GM21528 (cell line): ENCODE measurements around the gene SLC17A7.
"Not testable (repeated sequence)": the region's sequence is repeated elsewhere in the genome, so short reads cannot be mapped to it uniquely, and the experiment has no call there.

Source experiments
- ATAC-seq: cut with Tn5 transposase; IDR thresholded peaks from one replicate; pipeline ENCODE4 v1.9.1; 2021; ENCODE audit warnings: mild to moderate bottlenecking, moderate library complexity; ENCODE audit not compliant: unreplicated experiment, low FRiP score

SLC17A7 gene

DNA sequence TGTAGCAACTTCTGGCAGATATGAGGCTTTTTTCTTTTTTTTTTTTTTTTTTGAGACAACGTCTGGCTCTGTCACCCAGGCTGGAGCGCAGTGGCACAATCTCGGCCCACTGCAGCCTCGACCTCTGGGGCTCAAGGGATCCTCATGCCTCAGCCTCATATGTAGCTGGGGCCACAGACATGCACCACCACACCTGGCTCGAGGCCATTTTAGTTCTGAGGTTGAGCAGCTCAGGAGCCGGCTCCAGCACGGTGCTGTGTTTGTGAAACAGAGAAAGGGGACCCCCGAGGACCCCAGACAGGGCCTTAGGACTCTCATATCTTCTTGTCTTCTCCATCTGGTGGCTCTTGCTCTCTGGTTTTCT, 29.3 kb upstream of the SLC17A7 start:
- no peak for ATAC-seq

DNA sequence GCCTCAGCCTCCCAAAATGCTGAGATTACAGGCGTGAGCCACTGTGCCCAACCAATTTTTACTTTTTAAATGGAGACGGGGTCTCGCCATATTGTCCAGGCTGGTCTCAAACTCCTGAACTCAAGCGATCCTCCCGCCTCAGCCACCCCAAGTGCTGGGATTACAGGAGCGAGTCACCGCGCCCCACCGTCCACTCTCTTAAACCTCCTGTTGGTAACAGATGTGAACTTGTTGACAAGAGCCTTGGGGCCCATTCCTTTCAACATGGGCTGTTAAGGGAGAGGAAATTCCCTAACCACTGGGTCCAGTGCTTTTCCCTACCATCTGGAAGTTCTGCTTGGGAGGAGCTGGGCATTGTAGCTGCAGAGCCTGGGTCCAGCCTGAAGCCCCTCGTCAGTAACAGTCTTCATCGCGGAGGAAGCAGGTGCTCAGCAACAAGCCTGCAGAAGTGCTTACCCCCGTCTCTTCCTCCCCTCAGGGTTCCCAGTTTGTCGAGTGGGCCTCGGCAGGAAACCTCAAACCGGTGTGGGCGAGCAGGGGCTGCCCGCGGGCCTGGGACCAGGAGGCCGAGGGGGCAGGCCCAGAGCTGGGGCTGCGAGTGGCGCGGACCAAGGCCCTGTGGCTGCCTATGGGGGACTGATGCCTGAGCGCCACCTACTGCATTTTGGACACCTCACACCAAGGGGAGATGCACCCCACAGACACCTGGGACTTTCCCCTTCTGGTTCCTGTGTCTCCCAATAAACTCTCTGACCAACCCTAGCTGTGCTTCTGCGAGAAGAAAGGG, 28.7 kb upstream of the SLC17A7 start:
- peak; percentile 45 for ATAC-seq

DNA sequence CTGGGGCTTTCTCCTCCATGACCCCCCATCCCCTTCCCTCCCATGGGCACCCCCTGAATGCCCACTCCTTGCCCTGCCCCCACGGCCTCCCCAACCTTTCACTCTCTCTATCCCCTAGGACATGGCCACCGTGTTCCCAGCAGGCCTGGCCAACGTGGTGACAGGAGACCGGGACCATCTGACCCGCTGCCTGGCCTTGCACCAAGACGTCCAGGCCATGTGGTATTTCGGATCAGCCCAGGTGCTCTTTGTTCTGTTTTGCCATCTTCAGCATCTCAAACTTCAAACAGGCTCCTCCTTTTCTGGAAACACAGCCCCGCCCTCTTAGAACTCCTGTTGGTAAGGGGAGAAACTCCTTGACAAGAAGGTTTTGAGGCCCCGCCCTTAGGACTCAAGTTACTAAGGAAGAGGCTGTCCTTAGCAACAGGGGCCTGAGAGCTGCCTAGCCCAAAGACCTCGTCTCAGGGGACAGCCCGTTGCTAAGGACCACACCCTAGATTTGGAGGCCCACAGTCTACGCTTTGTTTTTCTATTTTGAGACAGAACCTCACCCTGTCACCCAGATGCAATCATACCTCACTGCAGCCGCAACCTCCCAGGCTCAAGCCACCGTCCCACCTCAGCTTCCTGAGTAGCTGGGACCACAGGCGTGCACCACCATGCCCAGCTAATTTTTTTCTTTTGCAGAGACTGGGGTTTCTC, 27.6 kb upstream of the SLC17A7 start:
- peak; percentile 53 for ATAC-seq

DNA sequence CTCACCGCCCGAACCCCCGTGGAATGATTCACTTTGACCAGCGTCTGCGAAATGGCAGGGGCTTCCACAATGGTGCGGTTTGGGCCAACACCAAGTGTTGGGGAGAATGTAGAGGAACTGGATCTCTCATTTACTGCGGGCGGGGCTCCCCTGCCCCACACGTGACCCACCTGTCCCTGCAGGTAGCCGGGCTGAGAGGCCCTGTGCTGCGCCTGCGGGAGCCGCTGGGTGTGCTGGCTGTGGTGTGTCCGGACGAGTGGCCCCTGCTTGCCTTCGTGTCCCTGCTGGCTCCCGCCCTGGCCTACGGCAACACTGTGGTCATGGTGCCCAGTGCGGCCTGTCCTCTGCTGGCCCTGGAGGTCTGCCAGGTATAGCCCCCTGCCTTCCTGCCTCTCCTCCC, 26.9 kb upstream of the SLC17A7 start:
- no peak for ATAC-seq

DNA sequence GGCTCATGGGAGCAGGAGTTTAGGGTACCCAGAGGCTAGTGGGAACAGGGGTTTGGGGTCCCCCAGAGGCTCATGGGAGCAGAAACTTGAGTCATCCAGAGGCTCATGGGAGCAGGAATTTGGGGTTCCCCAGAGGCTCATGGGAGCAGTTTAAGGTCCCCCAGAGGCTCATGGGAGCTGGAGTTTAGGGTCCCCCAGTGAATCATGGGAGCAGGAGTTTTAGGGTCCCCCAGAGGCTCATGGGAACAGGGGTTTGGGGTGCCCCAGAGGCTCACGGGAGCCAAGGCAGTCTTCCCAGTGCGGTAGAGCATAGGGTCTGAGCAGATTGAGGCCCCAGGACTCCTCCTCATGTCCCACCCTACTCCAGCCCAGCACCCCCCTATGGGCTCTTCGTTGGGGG, 24.0 kb upstream of the SLC17A7 start:
- no peak for ATAC-seq

DNA sequence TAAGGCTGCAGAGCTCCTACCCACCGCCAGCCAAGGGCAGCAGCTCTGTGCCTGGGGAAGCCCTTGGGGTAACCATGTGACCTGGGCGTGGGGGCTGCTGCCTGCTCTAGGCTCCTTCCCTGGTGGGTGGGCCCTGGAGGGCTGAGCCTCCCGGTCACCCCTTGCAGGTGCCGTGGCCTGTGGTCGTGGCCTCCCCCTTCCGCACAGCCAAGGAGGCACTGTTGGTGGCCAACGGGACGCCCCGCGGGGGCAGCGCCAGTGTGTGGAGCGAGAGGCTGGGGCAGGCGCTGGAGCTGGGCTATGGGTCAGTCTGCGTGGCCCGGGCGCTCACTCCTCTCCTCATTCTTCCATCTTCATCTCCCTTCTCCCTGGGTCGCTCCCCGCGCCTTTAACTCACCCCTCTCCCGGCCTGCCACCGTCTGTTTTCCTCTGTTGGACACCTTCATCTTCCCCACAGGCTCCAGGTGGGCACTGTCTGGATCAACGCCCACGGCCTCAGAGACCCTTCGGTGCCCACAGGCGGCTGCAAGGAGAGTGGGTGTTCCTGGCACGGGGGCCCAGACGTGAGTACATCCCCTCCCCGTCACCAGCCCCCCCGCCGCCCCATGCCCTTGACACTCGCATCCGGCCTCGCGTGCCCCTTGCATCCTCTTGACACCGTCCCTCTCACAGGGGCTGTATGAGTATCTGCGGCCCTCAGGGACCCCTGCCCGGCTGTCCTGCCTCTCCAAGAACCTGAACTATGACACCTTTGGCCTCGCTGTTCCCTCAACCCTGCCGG, 22.8 kb upstream of the SLC17A7 start:
- ATAC-seq = no peak

DNA sequence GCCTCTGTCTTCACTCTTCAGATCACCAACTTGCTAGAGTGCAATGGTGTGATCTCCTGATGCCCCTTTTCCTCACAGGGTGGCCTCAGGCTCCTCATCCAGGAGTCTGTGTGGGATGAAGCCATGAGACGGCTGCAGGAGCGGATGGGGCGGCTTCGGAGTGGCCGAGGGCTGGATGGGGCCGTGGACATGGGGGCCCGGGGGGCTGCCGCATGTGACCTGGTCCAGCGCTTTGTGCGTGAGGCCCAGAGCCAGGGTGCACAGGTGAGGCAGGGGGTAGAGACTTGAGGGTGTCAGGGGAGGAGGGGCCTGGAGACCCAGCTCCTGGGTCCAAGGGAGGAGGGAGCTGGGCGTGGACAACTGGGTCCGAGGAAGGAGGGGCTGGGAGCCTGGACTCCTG, 21.2 kb upstream of the SLC17A7 start:
- no peak for ATAC-seq

DNA sequence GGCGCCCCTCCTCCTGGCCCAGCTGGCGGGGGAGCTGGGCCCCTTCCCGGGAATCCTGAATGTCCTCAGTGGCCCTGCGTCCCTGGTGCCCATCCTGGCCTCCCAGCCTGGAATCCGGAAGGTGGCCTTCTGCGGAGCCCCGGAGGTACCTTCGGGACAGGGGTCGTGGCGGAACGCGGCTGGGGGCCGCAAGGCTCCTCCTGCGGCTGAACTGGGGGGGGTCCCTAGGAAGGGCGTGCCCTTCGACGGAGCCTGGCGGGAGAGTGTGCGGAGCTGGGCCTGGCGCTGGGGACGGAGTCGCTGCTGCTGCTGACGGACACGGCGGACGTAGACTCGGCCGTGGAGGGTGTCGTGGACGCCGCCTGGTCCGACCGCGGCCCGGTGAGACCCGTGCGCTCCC, 20.3 kb upstream of the SLC17A7 start:
- no peak for ATAC-seq

DNA sequence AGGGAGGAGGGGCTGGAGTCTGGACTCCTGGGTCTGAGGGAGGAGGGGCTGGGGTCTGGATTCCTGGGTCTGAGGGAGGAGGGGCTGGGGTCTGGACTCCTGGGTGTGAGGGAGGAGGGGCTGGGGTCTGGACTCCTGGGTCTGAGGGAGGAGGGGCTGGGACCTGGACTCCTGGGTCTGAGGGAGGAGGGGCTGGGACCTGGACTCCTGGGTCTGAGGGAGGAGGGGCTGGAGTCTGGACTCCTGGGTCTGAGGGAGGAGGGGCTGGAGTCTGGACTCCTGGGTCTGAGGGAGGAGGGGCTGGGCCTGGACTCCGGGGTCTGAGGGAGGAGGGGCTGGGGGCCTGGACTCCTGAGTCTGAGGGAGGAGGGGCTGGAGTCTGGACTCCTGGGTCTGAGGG, 19.8 kb upstream of the SLC17A7 start:
- ATAC-seq = not testable (repeated sequence)

DNA sequence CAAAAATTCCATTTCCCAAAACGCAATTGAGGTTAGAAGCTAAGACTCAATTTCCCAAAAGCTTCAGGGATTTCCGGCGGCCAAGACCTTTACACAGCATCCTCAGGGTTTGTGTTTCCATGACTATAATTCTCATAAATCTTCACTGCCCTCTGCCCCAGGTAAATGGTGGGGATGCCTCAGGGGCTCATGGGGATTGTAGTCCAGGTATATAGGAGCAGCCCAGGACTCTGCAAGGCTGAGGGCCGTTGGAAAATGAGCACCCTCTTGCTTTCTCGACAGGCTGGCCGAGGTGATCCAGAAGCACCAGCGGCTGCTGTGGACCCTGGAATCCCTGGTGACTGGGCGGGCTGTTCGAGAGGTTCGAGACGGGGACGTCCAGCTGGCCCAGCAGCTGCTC, 18.1 kb upstream of the SLC17A7 start:
- no peak for ATAC-seq

DNA sequence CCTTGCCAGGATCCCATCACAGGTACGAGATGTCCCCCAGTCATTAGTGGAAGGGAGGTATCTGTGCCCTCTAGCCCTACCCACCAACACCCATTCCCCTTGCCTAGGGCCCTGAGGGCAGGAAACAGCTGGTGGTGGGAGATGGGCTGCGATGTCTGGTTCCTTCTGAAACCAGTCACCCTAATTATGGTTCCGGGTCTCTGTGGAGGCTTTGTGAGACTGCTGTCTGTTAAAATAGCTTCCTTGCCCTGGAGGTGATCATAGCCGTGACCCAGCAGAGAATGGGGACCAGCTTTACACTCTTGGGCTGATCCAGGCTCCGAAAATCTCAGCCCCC, 17.2 kb upstream of the SLC17A7 start:
- ATAC-seq = no peak

DNA sequence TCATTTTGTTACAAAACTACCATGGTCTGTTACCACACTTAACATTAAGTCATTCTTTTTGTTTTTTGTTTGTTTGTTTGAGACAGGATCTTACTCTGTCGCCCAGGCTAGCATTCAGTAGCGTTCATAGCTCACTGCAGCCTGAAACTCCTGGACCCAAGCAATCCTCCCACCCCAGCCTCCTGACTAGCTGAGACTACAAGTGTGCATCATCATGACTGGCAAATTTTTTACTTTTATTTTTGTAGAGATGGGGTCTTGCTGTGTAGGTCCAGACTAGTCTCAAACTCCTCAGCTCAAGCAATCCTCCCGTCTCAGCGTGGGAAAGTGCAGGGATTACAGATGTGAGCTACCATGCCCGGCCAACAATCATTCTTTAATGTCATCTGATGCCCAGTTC, 15.0 kb upstream of the SLC17A7 start:
- ATAC-seq = no peak

DNA sequence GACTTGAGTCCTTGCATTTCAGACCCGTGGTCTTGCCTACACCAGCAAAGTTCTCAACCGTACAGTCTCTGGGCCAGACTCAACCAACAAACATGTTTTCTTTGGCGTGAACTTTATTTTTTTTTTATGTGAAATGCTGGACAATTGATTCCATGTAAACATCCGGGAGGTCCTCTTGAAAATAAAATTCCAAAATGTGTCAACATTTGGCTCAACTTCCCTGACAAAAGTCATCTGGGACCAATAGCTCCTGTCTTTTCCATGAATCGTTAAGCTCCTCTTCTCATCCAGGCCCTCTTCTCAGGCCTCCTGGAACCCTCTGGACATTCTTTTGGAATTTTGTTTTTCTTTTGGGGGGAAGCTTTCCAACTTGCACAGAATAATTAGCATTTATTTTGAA, 14.4 kb upstream of the SLC17A7 start:
- no peak for ATAC-seq

DNA sequence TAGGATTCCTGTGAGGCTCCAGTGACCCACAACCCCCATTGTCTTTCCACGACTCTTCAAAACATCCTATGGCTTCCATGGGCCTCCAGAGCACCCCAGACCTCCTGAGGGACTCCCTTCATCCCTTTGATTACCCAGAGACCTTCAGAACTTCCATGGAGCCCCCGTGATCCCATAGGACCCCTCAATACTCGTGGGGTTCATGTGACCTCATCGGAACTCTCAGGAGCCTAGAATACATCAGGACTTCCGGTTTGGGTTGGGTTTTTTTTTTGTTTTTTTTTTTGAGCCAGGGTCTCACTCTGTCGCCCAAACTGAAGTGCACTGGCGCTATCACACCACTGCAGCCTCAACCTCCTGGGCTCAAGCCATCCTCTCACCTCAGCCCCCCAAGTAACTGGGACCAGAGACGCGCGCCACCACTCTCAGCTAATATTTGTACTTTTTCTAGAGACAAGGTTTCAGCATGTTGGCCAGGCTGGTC, 12.5 kb upstream of the SLC17A7 start:
- ATAC-seq = no peak

DNA sequence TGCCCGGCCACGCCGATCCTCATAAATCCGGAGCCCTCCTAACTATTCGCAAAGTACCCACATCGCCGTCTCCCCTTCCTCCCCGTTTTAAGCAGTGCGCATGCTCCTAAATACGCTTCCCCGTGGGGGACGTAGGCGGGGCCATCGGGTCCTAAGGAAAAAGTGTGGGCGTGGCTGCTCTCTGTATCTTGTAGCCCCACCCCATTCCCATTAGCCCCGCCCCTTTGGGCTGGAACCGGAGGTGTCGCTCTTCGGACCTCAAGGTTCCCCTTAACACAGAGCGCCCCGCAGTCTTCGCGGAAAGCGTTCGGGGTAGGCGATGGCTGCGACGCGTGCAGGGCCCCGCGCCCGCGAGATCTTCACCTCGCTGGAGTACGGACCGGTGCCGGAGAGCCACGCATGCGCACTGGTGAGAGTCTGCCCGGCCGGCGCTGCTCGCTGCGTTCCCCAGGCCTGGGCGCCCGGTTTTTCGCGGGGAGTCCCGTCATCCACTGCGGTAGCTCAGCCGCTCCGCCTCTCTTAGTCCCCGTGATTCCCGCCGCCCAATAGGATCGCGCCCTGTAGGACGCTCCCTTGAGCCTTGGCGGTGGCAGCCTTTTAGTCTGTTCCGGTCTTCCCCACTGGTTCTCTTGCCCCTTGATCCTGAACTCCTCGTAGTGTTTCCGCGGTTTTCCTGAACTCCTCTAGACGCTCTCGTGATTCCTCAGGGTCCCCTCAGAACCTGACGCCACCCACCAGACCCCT, 11.9 kb upstream of the SLC17A7 start, which contains the start of gene ALDH16A1:
ALDH16A1 (plus strand) TSS at position 213 of the 744 bp plus-strand sequence; CDS start at position 320, 107 bp downstream.
- peak; percentile 80 for ATAC-seq

DNA sequence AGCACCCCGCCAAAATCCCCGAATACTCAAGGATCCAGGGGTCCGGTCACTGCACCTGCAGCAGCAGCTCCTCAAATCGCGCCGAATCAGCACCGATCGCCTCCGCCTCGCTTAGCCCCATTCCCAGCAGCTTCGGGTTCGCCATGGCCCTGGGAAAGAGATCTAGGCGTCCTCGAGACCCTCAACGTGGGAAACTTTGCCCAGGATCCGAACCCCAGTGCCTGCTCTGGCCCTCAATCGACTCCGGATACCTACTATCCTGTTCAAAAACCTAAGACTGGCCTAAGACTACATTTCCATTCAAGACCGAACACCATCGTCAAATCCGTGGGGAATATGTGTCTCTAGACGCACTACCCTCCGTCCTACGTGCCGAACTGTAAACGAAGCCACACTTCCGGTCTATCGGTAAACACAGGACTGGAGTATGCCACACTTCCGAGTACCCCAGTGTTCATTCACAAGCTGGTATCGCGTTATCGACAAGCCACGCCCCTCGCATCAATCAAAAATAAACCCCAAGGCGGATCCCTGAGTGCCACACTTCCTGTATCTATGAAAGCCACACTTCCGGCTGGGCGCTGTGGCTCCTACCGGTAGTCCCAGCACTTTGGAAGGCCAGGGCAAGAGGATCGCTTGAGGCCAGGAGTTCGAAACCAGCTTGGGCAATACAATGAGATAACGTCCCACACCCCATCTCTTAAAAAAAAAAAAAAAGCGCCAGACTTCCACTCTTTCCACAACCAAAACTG, 10.3 kb upstream of the SLC17A7 start, which contains the start of gene PIH1D1:
PIH1D1 (minus strand) TSS at position 385 of the 752 bp plus-strand sequence; CDS start at position 145, 240 bp downstream.
- ATAC-seq = peak; percentile 62

DNA sequence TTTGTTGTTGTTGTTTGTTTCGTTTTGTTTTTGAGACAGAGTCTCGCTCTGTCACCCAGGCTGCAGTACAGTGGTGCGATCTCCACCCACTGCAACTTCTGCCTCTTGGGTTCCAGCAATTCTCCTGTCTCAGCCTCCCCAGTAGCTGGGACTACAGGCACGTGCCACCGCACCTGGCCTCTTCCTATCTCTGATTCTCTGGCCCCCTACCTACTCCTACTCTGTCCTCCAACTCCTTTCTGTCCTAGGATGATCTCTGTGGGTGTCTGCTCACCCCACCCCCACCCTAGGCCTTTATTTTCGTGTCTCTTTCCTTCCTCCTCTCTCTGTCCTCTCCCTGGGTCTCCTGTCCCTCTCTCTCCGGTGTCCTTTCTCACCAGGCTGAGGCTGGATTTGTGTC, 9.1 kb upstream of the SLC17A7 start:
- no peak for ATAC-seq

DNA sequence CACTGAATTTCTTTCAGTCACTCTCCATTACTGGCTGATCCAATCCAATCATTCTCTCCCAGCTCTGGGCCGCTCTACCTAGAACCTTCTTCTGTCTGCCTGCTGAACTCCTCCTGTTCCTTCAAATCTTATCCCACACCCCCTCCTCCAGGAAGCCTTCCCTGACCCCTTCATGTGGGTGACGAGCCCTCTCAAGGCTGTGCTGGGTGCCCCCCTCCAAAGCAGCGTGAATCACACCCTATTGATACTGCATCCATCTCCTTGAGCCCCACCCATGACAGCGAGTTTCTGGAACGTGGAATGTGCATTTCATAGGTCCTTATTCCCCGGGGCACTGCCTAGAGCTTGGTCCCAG, 7.1 kb upstream of the SLC17A7 start:
- ATAC-seq = no peak

DNA sequence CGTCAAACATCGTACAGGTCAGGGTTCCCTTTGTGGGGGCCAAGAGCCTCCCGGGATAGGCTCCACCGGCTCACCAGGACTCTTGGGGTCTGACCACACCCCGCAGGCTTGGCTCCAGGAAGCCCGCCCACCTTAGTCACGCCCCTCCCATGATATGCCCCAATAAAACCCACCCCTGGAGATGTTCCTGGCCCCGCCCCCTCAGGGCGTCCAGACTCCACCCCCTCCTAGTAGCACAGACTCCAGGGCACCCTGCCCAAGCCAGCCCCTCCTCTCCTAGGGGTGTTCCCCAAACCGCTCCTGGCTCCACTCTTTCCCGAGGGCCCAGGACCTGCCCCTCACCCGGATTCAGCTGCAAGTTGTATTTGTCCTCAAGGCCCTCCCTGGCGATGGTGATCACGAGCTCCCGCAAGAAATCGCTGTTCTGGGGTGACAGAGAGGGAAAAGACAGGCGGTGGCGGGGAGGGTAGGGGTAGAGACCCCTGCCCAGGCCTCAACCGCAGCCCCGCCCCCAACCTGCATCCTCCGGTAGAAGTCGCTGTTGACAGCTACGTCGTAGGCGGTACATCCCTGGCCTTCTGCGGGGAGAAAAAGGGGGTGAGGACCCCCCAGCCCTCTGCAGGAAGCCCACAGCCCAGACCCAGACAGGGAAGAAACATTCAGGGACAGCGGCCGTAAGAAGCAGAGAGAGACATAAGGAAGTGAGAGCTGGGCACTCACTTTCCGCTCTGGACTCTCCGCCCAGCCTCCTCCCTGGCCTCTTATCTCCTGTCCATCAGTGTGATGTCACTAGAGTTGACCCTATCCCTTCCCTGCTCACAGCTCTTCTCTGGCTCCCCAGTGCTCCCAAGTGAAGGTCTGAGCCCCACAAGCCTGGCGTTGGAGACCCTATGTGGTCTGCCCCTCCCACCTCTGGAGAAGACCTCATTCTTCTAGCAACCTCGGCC, 6.4 kb upstream of the SLC17A7 start:
- ATAC-seq = no peak
